PC-9 (cell line): ENCODE data around the gene CRAMP1. TPM values are rescaled to one million over a fixed set of nuclear protein-coding genes. Genes with fewer than 3 reads are reported as not detected.
A peak's percentile ranks its signal among the peaks of the same experiment; 100 is the strongest.

Experiments used
- BruUV-seq: library from RNA; stranded (reverse); fragments of 400-500 nt; replicated peaks from 2 replicates; lab custom pipeline; 2021; lab: Mats Ljungman, UMichigan
- CTCF ChIA-PET: fragments of 300-600 bp; sonication (Branson Sonifier 250); formaldehyde crosslinking; loops from one replicate; lab custom pipeline; 2022; ENCODE audit warnings: antibody characterized with exemption; lab: Charles Lee
- POLR2A ChIA-PET: fragments of 300-600 bp; sonication (Branson Sonifier 250); formaldehyde crosslinking; loops from one replicate; lab custom pipeline; 2022; ENCODE audit warnings: antibody characterized with exemption; ENCODE audit not compliant: unreplicated experiment; lab: Charles Lee
- DNase-seq, 2 experiments: peaks; one replicate each; pipeline versions ENCODE4 v3.0.0 to v3.0.0-alpha.2; 2015 to 2022; ENCODE audit warnings: mixed read lengths in 1 of 2
- H2AFZ ChIP-seq: fragments of 200-600 bp; sonication (generic); 2 replicates; pipeline ENCODE4 v1.8.1; 2017; ENCODE audit warnings: antibody characterized with exemption
- H3F3A ChIP-seq: fragments of 200-600 bp; sonication (generic); 2 replicates; pipeline ENCODE4 v1.8.1; 2017; ENCODE audit warnings: antibody characterized with exemption, mild to moderate bottlenecking, low read depth; ENCODE audit not compliant: insufficient read depth
- H3K27ac ChIP-seq: fragments of 200-600 bp; sonication (generic); 2 replicates; pipeline ENCODE4 v1.6.1; 2016; ENCODE audit warnings: mixed run types
- H3K27me3 ChIP-seq: fragments of 200-600 bp; sonication (generic); 2 replicates; pipeline ENCODE4 v1.6.1; 2016; ENCODE audit warnings: low read depth, mixed run types; ENCODE audit not compliant: insufficient read depth
- H3K36me3 ChIP-seq: fragments of 200-600 bp; sonication (generic); 2 replicates; pipeline ENCODE4 v1.6.1; 2016; ENCODE audit warnings: low read depth, mixed run types
- H3K4me1 ChIP-seq: fragments of 200-600 bp; sonication (generic); replicated peaks from 2 replicates; pipeline ENCODE4 v1.6.1; 2016; ENCODE audit warnings: mixed run types; ENCODE audit not compliant: insufficient read depth
- H3K4me2 ChIP-seq: fragments of 200-600 bp; sonication (generic); 2 replicates; pipeline ENCODE4 v1.6.1; 2017; ENCODE audit warnings: mixed run types
- H3K4me3 ChIP-seq: fragments of 200-600 bp; sonication (generic); 2 replicates; pipeline ENCODE4 v1.6.1; 2016; ENCODE audit warnings: mixed run types
- H3K79me2 ChIP-seq: fragments of 200-600 bp; sonication (generic); 2 replicates; pipeline ENCODE4 v1.6.1; 2017; ENCODE audit warnings: low read depth, mixed run types
- H3K9me2 ChIP-seq: fragments of 200-600 bp; sonication (generic); 2 replicates; pipeline ENCODE4 v1.8.1; 2017; ENCODE audit warnings: mild to moderate bottlenecking; ENCODE audit not compliant: insufficient read depth
- H3K9me3 ChIP-seq: fragments of 200-600 bp; sonication (generic); 2 replicates; pipeline ENCODE4 v1.8.1; 2016; ENCODE audit warnings: low read depth; ENCODE audit not compliant: insufficient read depth
- H4K20me1 ChIP-seq: fragments of 200-600 bp; sonication (generic); 2 replicates; pipeline ENCODE4 v1.8.1; 2017; ENCODE audit not compliant: insufficient read depth
- EZH2 ChIP-seq: fragments of 200-600 bp; sonication (generic); IDR thresholded peaks from 2 replicates; pipeline ENCODE4 v1.8.0; 2017; ENCODE audit warnings: antibody characterized with exemption, low read depth
- intact Hi-C: fragments of 100-400 bp; cut with micrococcal nuclease; formaldehyde crosslinking; loops from one replicate; pipeline ENCODE4 v1.10.0; 2022; ENCODE audit not compliant: unreplicated experiment
- total RNA-seq: library from RNA; stranded (reverse); gene quantifications from 2 replicates; pipeline ENCODE4 v1.2.3, GENCODE V29; 2021
- TF ChIP-seq, protein P1 (sequence below): fragments of 200-600 bp; sonication (generic); conservative IDR thresholded peaks from 2 replicates; pipeline ENCODE4 v1.6.1; 2017; ENCODE audit warnings: mixed run types, antibody characterized with exemption, mild to moderate bottlenecking, moderate library complexity

Gene CRAMP1
- total RNA-seq, 1 experiment from 2014 or later = 22.7 TPM

GRCh38 chr16:1676661-1677060 is 64.5 kb downstream of the CRAMP1 start:
- Histone ChIP-seq H3K9me2 (no peaks in the 10 kb centered on the region), H3K27ac (no peak overlapping the region), H4K20me1 (no peaks in the 10 kb centered on the region), H3K9me3 (no peaks in the 10 kb centered on the region), H3K79me2 (peaks cover 34% of the 10 kb centered on the region), H3F3A (peaks cover 14% of the 10 kb centered on the region), H2AFZ (no peak overlapping the region), H3K4me2 (no peak overlapping the region), H3K4me3 (no peak overlapping the region), H3K36me3 (peaks cover 4% of the 10 kb centered on the region; the same call in 1 of the 2 replicates), H3K27me3 (no peaks in the 10 kb centered on the region), H3K4me1 (peaks cover 27% of the 10 kb centered on the region)
- ChIA-PET POLR2A (no interaction called here), CTCF (no interaction called here)
- TF ChIP-seq, protein P1, sequence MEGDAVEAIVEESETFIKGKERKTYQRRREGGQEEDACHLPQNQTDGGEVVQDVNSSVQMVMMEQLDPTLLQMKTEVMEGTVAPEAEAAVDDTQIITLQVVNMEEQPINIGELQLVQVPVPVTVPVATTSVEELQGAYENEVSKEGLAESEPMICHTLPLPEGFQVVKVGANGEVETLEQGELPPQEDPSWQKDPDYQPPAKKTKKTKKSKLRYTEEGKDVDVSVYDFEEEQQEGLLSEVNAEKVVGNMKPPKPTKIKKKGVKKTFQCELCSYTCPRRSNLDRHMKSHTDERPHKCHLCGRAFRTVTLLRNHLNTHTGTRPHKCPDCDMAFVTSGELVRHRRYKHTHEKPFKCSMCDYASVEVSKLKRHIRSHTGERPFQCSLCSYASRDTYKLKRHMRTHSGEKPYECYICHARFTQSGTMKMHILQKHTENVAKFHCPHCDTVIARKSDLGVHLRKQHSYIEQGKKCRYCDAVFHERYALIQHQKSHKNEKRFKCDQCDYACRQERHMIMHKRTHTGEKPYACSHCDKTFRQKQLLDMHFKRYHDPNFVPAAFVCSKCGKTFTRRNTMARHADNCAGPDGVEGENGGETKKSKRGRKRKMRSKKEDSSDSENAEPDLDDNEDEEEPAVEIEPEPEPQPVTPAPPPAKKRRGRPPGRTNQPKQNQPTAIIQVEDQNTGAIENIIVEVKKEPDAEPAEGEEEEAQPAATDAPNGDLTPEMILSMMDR = no peak
- TF ChIP-seq EZH2 = no peak
- DNase-seq = no peak
- BruUV-seq = no TSS peak
- intact Hi-C loops = loop anchor here (5.0 kb wide), 1 partner anchor 96 kb away; the partner anchor contains the start of genes EME2, MRPS34 and NME3

DNA sequence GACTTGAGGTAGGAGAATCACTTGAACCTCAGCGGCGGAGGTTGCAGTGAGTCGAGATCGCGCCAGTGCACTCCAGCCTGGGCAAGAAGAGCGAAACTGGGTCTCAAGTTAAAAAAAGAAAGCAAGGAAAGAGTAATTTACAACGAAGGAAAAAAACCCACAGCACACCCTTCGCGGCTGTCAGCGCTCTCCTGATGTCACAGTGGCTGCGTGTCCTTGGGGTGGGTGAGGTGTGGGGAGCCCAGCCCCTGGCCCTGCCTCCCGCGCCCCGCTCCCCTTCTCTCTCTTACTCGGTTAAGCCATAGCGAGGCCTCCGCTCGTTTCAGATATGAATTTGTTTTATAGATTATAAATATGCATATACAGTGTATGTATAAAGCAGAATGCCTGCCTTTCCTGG is 65.2 kb downstream of the CRAMP1 start:
- Histone ChIP-seq H4K20me1 (no peaks in the 10 kb centered on the region), H2AFZ (no peak overlapping the region), H3K4me1 (peaks cover 27% of the 10 kb centered on the region), H3K9me3 (no peaks in the 10 kb centered on the region), H3K27me3 (no peaks in the 10 kb centered on the region), H3K4me3 (peak overlapping the region; percentile 98; the same call in 1 of the 2 replicates), H3K27ac (no peak overlapping the region), H3K79me2 (peaks cover 40% of the 10 kb centered on the region), H3K36me3 (peaks cover 7% of the 10 kb centered on the region; the same call in 1 of the 2 replicates), H3K4me2 (peak overlapping the region; percentile 79), H3F3A (peaks cover 14% of the 10 kb centered on the region), H3K9me2 (no peaks in the 10 kb centered on the region)
- TF ChIP-seq, protein P1 = no peak
- no peak for TF ChIP-seq EZH2
- BruUV-seq = TSS peak; percentile 55
- DNase-seq = no peak
- ChIA-PET CTCF (interaction anchor here (0.6 kb wide), 1 partner anchor 28 kb away, joined by 5 read pairs; no protein-coding TSS in a partner anchor), POLR2A (interaction anchor here (0.6 to 1.2 kb wide), 7 partner anchors 11 to 889 kb away, joined by 3 to 22 read pairs (median 4); partner anchors contain the start of genes CHTF18, CRAMP1 and IFT140)
- intact Hi-C loops = loop anchor here (5.0 kb wide), 1 partner anchor 95 kb away; the partner anchor contains the start of genes EME2, MRPS34 and NME3

DNA sequence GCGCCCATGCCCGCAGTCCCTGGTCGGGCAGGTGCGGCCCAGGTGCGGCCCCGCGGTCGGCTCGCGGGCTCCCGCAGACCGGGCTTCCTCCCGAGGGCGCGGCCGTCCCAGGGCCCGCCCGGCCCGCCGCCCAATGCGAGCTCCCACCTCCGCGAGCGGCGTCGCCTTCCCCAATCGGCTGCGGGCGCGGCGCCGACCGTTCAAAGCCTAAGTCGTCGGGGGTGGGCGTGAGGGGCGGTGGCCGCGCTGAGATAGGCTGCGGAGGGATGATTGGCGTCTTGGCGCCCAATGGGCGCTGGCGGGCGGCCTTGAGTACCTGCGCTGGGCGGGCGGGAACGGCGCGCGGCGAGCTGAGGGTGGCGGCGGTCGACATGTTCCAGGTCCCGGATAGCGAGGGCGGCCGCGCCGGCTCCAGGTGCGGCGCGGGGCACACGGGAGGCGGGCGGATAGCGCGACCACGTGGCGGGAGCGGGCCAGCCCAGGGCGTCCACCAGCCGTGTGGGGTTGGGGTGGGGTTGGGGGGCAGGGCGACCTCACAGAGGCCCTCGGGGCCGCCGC is 65.9 kb downstream of the CRAMP1 start, which contains the start of gene JPT2:
JPT2 (plus strand) TSS at position 338 of the 558 bp plus-strand sequence; CDS start at position 372, 34 bp downstream.
- no TSS peak for BruUV-seq
- H3K27me3 ChIP-seq = no peaks in the 10 kb centered on the region
- peaks cover 27% of the 10 kb centered on the region for H3K4me1 ChIP-seq
- H3K27ac ChIP-seq = peak within 1 kb of the TSS; percentile 82
- peaks cover 15% of the 10 kb centered on the region for H3F3A ChIP-seq
- DNase-seq = peak; percentile 90 to 99
- H3K9me2 ChIP-seq = no peaks in the 10 kb centered on the region
- intact Hi-C loops = loop anchor here (1.0 to 5.0 kb wide), 4 partner anchors 11 to 94 kb away; partner anchors contain the start of genes EME2, MRPS34 and NME3
- peak within 1 kb of the TSS; percentile 98 for H3K4me3 ChIP-seq
- peaks cover 47% of the 10 kb centered on the region for H3K79me2 ChIP-seq
- ChIA-PET CTCF (interaction anchor here (0.6 to 0.8 kb wide), 4 partner anchors 28 to 102 kb away, joined by 4 to 6 read pairs (median 5); no protein-coding TSS in a partner anchor), POLR2A (interaction anchor here (0.5 to 1.2 kb wide), 13 partner anchors 11 to 1325 kb away, joined by 3 to 22 read pairs (median 4); partner anchors contain the start of genes CHTF18, CRAMP1, IFT140 and MAPK8IP3)
- TF ChIP-seq, protein P1 = no peak
- TF ChIP-seq EZH2 = no peak
- H3K9me3 ChIP-seq = no peaks in the 10 kb centered on the region
- peaks cover 7% of the 10 kb centered on the region; the same call in 1 of the 2 replicates for H3K36me3 ChIP-seq
- H2AFZ ChIP-seq = peak within 1 kb of the TSS; percentile 81
- H3K4me2 ChIP-seq = peak within 1 kb of the TSS; percentile 100
- no peaks in the 10 kb centered on the region for H4K20me1 ChIP-seq
